SU-DHL-6 (cell line): ENCODE measurements around the gene VEGFA.

ENCODE experiments used
- CTCF ChIP-seq: fragments of 200-600 bp; sonication (generic); IDR thresholded peaks from one replicate; pipeline ENCODE4 v1.5.1; 2017; ENCODE audit warnings: antibody characterized with exemption, mild to moderate bottlenecking, low read length, moderate library complexity; ENCODE audit not compliant: insufficient read depth, poor library complexity, severe bottlenecking
- EZH2phosphoT487 ChIP-seq: fragments of 200-600 bp; sonication (generic), shearing (Covaris generic); conservative IDR thresholded peaks from 2 replicates; pipeline ENCODE4 v1.6.1; 2018; ENCODE audit warnings: mild to moderate bottlenecking, antibody characterized with exemption, low read length, moderate library complexity, mixed read lengths

DNA sequence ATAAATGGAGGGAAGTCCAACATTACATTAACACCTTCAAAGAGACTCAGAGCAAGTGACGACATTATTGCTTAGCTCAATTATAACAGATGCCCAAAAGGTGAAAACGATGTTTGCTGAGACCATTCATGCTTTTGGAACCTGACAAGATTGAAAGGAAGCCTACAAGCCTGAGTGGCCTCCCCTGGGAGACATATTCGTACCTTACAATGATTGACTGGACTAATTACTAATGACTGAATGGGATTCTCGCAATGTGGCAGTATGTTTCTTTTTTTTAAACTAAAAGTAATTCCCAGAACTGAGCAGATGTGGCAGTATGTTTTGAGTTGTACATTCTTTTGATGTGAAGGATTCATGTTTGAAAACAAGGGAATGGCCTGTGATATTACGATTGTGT is 49.9 kb downstream of the VEGFA start:
- TF ChIP-seq CTCF = no peak
- no peak for TF ChIP-seq EZH2phosphoT487
